ENCODE measurements around the gene EPN2.

The EPN2 gene

GRCh38 chr17:19371259-19372010 lies 134.3 kb downstream of the EPN2 start:
- no peak for DNase-seq

- no peak for DNase-seq
Measured at GRCh38 chr17:19372011-19372370, 134.8 kb downstream of the EPN2 start.

- no peak for DNase-seq
Measured at GRCh38 chr17:19372439-19372838, 135.3 kb downstream of the EPN2 start.

- no peak for DNase-seq
Measured at GRCh38 chr17:19372866-19373504, 135.8 kb downstream of the EPN2 start.

- DNase-seq: no peak
Measured at GRCh38 chr17:19374136-19374535, 137.0 kb downstream of the EPN2 start.

- DNase-seq: no peak
Measured at GRCh38 chr17:19375732-19376131, 138.6 kb downstream of the EPN2 start.

GRCh38 chr17:19376811-19377210 lies 139.6 kb downstream of the EPN2 start:
- no peak for DNase-seq

DNA sequence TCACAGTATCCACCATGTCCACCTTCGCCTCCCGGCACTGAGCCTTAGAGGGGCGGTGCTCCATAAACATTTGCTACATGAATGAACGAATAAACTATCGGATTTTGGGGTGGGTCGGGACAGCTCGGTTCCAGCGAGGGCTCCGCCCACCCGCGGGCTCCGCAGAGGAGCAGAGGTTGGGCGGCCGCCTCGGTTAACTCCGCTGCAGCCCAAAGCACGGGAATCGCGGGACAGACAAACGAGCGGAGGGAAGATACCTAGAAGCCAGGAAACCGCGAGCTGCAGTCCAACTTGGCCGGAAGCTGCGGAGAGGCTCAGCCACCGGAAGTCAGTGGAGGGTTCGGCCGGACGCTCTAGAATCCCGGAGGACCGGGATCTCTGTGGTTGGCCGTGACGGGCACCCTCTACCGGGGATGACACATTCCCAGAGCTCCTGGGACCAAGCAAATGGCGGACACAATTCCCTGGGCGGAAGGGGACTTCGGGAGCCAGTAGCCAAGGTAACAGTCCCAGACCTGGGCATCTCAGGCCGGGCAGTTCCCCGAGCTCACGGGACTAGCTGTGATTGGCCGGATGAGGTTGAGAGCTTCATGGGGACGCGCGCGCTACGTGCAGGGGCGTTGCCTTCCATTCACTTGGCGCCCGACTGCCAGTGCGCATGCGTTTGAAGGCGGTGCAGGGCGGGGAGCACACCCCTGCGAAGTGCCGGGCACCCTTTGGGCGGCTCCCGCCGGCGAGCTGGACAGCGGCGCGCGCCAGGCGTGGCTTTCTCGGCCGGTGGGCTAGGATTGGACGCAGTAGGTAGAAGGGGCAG lies 140.6 kb downstream of the EPN2 start:
- DNase-seq: peak; percentile 85

- no peak for DNase-seq
Measured at GRCh38 chr17:19378416-19379360, 141.5 kb downstream of the EPN2 start, which contains the start of gene MAPK7. Gene MAPK7, plus strand, starts transcription at chr17:19378498. Its CDS starts 403 bp downstream, at chr17:19378901.

GRCh38 chr17:19379361-19380065 lies 142.3 kb downstream of the EPN2 start:
- DNase-seq: no peak

DNA sequence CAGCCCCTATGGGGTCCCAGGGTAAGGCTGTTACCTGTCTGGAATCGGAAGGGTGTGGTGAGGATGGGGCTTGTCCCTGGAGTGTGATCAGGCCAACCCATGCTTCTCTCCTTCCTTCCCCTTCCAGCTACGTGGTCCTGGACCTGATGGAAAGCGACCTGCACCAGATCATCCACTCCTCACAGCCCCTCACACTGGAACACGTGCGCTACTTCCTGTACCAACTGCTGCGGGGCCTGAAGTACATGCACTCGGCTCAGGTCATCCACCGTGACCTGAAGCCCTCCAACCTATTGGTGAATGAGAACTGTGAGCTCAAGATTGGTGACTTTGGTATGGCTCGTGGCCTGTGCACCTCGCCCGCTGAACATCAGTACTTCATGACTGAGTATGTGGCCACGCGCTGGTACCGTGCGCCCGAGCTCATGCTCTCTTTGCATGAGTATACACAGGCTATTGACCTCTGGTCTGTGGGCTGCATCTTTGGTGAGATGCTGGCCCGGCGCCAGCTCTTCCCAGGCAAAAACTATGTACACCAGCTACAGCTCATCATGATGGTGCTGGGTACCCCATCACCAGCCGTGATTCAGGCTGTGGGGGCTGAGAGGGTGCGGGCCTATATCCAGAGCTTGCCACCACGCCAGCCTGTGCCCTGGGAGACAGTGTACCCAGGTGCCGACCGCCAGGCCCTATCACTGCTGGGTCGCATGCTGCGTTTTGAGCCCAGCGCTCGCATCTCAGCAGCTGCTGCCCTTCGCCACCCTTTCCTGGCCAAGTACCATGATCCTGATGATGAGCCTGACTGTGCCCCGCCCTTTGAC lies 143.5 kb downstream of the EPN2 start:
- DNase-seq: no peak

DNA sequence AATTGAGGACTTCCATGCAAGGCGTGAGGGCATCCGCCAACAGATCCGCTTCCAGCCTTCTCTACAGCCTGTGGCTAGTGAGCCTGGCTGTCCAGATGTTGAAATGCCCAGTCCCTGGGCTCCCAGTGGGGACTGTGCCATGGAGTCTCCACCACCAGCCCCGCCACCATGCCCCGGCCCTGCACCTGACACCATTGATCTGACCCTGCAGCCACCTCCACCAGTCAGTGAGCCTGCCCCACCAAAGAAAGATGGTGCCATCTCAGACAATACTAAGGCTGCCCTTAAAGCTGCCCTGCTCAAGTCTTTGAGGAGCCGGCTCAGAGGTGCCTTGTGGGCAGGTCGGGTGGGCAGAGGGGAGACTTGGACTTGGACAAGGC lies 144.2 kb downstream of the EPN2 start:
- DNase-seq: no peak

DNA sequence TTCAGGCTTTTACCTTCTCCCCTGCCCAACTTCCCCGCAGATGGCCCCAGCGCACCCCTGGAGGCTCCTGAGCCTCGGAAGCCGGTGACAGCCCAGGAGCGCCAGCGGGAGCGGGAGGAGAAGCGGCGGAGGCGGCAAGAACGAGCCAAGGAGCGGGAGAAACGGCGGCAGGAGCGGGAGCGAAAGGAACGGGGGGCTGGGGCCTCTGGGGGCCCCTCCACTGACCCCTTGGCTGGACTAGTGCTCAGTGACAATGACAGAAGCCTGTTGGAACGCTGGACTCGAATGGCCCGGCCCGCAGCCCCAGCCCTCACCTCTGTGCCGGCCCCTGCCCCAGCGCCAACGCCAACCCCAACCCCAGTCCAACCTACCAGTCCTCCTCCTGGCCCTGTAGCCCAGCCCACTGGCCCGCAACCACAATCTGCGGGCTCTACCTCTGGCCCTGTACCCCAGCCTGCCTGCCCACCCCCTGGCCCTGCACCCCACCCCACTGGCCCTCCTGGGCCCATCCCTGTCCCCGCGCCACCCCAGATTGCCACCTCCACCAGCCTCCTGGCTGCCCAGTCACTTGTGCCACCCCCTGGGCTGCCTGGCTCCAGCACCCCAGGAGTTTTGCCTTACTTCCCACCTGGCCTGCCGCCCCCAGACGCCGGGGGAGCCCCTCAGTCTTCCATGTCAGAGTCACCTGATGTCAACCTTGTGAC lies 144.7 kb downstream of the EPN2 start:
- DNase-seq: no peak

- no peak for DNase-seq
Measured at GRCh38 chr17:19382531-19383444, 145.6 kb downstream of the EPN2 start.

DNA sequence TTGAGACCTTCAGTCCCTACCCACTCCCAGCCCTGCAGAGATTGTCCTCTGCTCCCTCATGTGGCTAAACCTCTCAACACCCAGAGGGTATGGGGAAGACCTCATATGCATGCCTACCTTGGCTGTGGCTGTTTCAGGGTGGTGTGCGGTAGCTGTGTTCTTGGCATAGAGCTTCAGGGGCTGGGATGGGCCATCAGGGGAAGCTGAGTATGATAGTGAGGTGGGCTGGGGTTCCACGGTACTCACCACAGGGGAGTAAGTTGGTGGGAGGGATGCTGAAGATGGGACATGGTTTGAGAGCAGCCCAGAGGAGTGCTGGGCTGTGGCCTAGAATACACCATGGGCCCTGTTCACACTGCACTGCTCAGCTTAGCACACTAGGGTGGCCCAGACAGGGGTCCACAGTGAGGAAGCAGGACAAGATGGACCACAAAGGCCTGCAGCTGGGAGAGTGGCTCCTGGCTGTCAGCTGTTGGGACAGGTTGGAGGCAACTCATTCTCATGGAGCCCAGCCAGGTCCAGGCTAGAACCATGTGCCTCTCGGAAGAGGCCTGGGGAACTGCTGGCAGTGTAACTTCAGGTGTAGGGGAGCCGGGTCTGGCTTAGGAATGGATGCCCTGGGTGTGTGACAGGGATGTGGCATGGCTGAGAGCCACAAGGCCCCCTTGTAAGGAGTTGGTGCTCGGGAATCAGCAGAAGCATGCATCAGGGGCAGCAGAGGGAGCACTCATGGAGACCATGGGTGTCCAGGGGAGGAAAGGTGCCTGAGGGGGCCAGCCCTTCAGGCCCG lies 146.7 kb downstream of the EPN2 start:
- no peak for DNase-seq

DNA sequence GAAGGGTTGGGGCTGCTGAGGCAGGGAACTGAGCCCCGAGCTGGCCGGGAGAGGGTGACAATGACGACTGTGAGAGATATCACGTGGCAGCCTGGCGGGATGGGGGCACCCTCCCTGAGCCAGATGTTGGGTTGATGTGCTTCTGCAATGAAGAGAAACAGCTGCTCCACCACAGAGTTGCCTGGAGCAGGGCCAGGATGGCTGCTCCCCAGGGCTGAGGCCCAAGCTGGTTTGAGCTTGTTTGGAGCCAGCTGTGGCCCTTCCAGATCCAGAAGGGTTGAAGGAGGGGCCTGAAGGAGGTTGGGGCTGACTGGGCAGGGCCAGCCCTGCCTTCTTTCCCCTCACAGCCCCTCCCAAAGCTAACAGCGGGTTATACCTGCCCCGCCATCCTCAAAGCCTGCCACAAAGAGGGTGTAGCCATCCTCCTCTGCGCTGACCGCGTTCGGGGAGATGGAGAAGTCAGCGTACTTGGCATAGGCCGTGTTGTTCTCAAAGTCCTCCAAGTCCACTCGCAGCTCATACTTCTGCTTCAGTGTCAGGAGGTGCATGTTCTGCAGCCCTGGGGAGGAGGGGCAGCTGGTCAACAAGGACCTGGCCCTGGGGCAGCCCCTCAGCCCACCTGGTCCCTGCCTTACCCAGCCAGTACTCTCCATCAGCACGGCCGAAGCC lies 147.7 kb downstream of the EPN2 start:
- DNase-seq: no peak

- DNase-seq: no peak
Measured at GRCh38 chr17:19385521-19385983, 148.4 kb downstream of the EPN2 start.

All from T-helper 9 cell (primary cell).